Keratinocyte (primary cell): Measurements from ENCODE around the gene AMER3. TPM values are rescaled to one million over a fixed set of nuclear protein-coding genes. Genes with fewer than 3 reads are reported as not detected.
"Not testable (repeated sequence)": the region's sequence is repeated elsewhere in the genome, so short reads cannot be mapped to it uniquely, and the experiment has no call there.

Experiments
- DNase-seq: peaks from one replicate; pipeline ENCODE4 v3.0.0-alpha.2; 2011; ENCODE audit warnings: low read depth, missing footprints, low spot score
- FAIRE-seq: peaks from 2 replicates; lab custom pipeline; 2011; peaks lifted over from hg19 to GRCh38; lab: Jason Lieb, UNC
- H2AFZ ChIP-seq: 2 replicates; pipeline ENCODE4 v1.6.0; 2012; ENCODE audit warnings: low read length, control low read depth, inconsistent platforms; ENCODE audit not compliant: control insufficient read depth
- H3K27ac ChIP-seq: 2 replicates; pipeline ENCODE4 v1.5.1; 2011; ENCODE audit warnings: low read length; ENCODE audit not compliant: control insufficient read depth, insufficient read depth
- H3K27me3 ChIP-seq: 3 replicates; pipeline ENCODE4 v1.6.0; 2011; ENCODE audit warnings: low read length; ENCODE audit not compliant: control insufficient read depth, insufficient read depth; ENCODE audit errors: extremely low read depth
- H3K36me3 ChIP-seq, 2 experiments: 2 replicates in 1 of 2; 3 replicates in 1 of 2; pipeline ENCODE4 v1.5.1; 2011; ENCODE audit warnings: low read length in 2 of 2, mild to moderate bottlenecking in 1 of 2; ENCODE audit not compliant: control insufficient read depth in 2 of 2, insufficient read depth in 2 of 2; ENCODE audit errors: extremely low read depth in 1 of 2
- H3K4me1 ChIP-seq: 3 replicates; pipeline ENCODE4 v1.5.1; 2011; ENCODE audit warnings: low read length; ENCODE audit not compliant: control insufficient read depth, insufficient read depth; ENCODE audit errors: extremely low read depth
- H3K4me2 ChIP-seq: 3 replicates; pipeline ENCODE4 v1.6.0; 2011; ENCODE audit warnings: low read depth, low read length; ENCODE audit not compliant: control insufficient read depth, insufficient read depth; ENCODE audit errors: extremely low read depth
- H3K4me3 ChIP-seq, 3 experiments: fragments of 200-600 bp in 1 of 3; sonication (generic) in 1 of 3; 2 replicates in 2 of 3; 3 replicates in 1 of 3; pipeline ENCODE4 v1.5.1; 2011 to 2016; ENCODE audit warnings: low read length in 3 of 3, mild to moderate bottlenecking in 3 of 3, control low read depth in 2 of 3, inconsistent platforms in 1 of 3, low read depth in 1 of 3, mixed read lengths in 1 of 3, mixed run types in 1 of 3, moderate library complexity in 1 of 3; ENCODE audit not compliant: control insufficient read depth in 2 of 3, insufficient read depth in 2 of 3; ENCODE audit errors: extremely low read depth in 1 of 3
- H3K79me2 ChIP-seq: 2 replicates; pipeline ENCODE4 v1.6.0; 2012; ENCODE audit warnings: low read length; ENCODE audit not compliant: control insufficient read depth, insufficient read depth
- H3K9ac ChIP-seq: 3 replicates; pipeline ENCODE4 v1.6.0; 2011; ENCODE audit warnings: low read length; ENCODE audit not compliant: control insufficient read depth, insufficient read depth; ENCODE audit errors: extremely low read depth
- H3K9me1 ChIP-seq: 3 replicates; pipeline ENCODE4 v1.6.0; 2011; ENCODE audit warnings: low read length; ENCODE audit not compliant: control insufficient read depth, insufficient read depth; ENCODE audit errors: extremely low read depth
- H3K9me3 ChIP-seq: 2 replicates; pipeline ENCODE4 v1.5.1; 2012; ENCODE audit warnings: low read depth, low read length; ENCODE audit not compliant: control insufficient read depth
- H4K20me1 ChIP-seq: 3 replicates; pipeline ENCODE4 v1.6.0; 2011; ENCODE audit warnings: low read length; ENCODE audit not compliant: control insufficient read depth, insufficient read depth; ENCODE audit errors: extremely low read depth
- CTCF ChIP-seq, 3 experiments: IDR thresholded peaks in 1 of 3; conservative IDR thresholded peaks in 1 of 3; optimal IDR thresholded peaks in 1 of 3; 2 replicates in 2 of 3; 3 replicates in 1 of 3; pipeline versions ENCODE3 to v1.5.1; 2011; ENCODE audit warnings: low read length in 3 of 3, mild to moderate bottlenecking in 3 of 3, moderate library complexity in 2 of 3, control low read depth in 1 of 3, inconsistent platforms in 1 of 3; ENCODE audit not compliant: insufficient read depth in 2 of 3; ENCODE audit errors: extremely low read depth in 1 of 3
- EZH2 ChIP-seq: IDR thresholded peaks from one replicate; pipeline ENCODE4 v1.6.1; 2012; ENCODE audit warnings: inconsistent platforms, mild to moderate bottlenecking, low read length, moderate library complexity
- dilution Hi-C: fragments of 300-500 bp; cut with MboI; formaldehyde crosslinking; loops from one replicate; pipeline ENCODE4 v1.7.0; 2020; ENCODE audit warnings: low sequenced_read_pairs; ENCODE audit not compliant: extremely low pct_ligation_motif_present
- polyA minus RNA-seq, 3 experiments: library from RNA; depleted of rRNA, polyadenylated mRNA; stranded (reverse); fragments of >200 nt; gene quantifications; 1 replicate in 1 of 3; 2 replicates in 1 of 3; 3 replicates in 1 of 3; pipeline ENCODE4 v1.2.3, GENCODE V29; 2011
- polyA plus RNA-seq, 5 experiments: library from polyadenylated mRNA; depleted of rRNA in 3 of 5; stranded (reverse) in 3 of 5; stranded (forward) in 1 of 5; unstranded in 1 of 5; fragments of >200 nt; gene quantifications; 1 replicate in 1 of 5; 2 replicates in 3 of 5; 3 replicates in 1 of 5; pipeline versions ENCODE4 v1.2.1 to v1.2.3, GENCODE V29; 2011 to 2012; ENCODE audit warnings: missing spikeins in 2 of 5, low read depth in 1 of 5, low replicate concordance in 1 of 5

The AMER3 gene
- polyA plus RNA-seq (not detected in 3 replicates), polyA minus RNA-seq (not detected in 3 replicates)
- not detected for polyA plus RNA-seq (2011; ENCODE audit: low read depth)
- polyA plus RNA-seq (2011; cell fraction: cytosol; rRNA removed): not detected in 2 replicates
- not detected in 2 replicates for polyA plus RNA-seq (2011; cell fraction: nucleus; rRNA removed)
- not detected in 2 replicates for polyA plus RNA-seq (2012; ENCODE audit: low replicate concordance)
- not detected for polyA minus RNA-seq (2011; cell fraction: cytosol; rRNA and poly(A)+ RNA removed)
- polyA minus RNA-seq (2011; cell fraction: nucleus; rRNA and poly(A)+ RNA removed): not detected in 2 replicates

- Histone ChIP-seq H3K4me2 (peak within 1 kb of the TSS; percentile 28), H3K79me2 (no peaks in the 10 kb centered on the region), H3K9me1 (no peaks in the 10 kb centered on the region), H3K4me3 (peak within 1 kb of the TSS; percentile 1 to 42 (median 40)), H3K27me3 (peaks cover 38% of the 10 kb centered on the region), H2AFZ (no peak within 1 kb of the TSS), H4K20me1 (peaks cover 3% of the 10 kb centered on the region), H3K9me3 (no peaks in the 10 kb centered on the region), H3K4me1 (no peaks in the 10 kb centered on the region), H3K36me3 (no peaks in the 10 kb centered on the region), H3K27ac (no peak within 1 kb of the TSS), H3K9ac (no peak within 1 kb of the TSS)
- TF ChIP-seq CTCF (optimal IDR thresholded peaks at IDR 0.05 in 1 of 3, IDR thresholded peaks at IDR 0.05 in 1 of 3, conservative IDR thresholded peaks at IDR 0.05 in 1 of 3; ENCODE audit: extremely low read depth in 1 of 3, insufficient read depth in 2 of 3, low read length in 3 of 3): no peak
- peak; percentile 65 for TF ChIP-seq EZH2
- DNase-seq: no peak
- dilution Hi-C loops: no loop called here
- no peak for FAIRE-seq
Measured at GRCh38 chr2:130755256-130756052, at the start of gene AMER3. TSS of gene AMER3 (plus strand) at chr2:130755540. CDS start at chr2:130762073, 6,533 bp downstream.

GRCh38 chr2:130714795-130715194, 40.5 kb upstream of the AMER3 start:
- H3K9me1 ChIP-seq, H2AFZ ChIP-seq, H3K9ac ChIP-seq, H3K36me3 ChIP-seq, H3K9me3 ChIP-seq, DNase-seq, H3K27ac ChIP-seq, H3K4me1 ChIP-seq, H3K79me2 ChIP-seq, H3K4me2 ChIP-seq, H3K27me3 ChIP-seq, dilution Hi-C loops, H4K20me1 ChIP-seq, FAIRE-seq, H3K4me3 ChIP-seq: not testable (repeated sequence)
